ENCODE data around the gene SSC4D. TPM values are rescaled to one million over a fixed set of nuclear protein-coding genes. Genes with fewer than 3 reads are reported as not detected.

Gene SSC4D
- total RNA-seq, 1 experiment from 2014 or later = 18.1 TPM

DNA sequence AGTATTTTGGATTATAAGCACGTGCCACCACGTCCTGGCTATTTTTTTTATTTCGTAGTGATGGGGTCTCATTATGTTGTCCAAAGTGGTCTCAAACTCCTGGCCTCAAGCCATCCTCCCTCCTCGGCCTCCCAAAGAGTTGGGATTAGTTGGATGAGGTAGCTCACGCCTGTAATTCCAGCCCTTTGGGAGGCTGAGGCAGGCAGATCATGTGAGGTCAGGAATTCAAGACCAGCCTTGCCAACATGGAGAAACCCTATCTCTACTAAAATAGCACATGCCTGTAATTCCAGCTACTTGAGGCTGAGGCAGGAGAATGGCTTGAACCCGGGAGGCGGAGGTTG, 28.9 kb downstream of the SSC4D start (continued):
- TF ChIP-seq ZNF263 (CRISPR knock-in tag; IDR thresholded peaks at IDR 0.05; ENCODE audit: low read depth) = no peak

GRCh38 chr7:76377186-76377918, 32.1 kb downstream of the SSC4D start:
- ChIA-PET POLR2A (no interaction called here), CTCF (no interaction called here)
- Mint-ChIP-seq H3K27me3 (ENCODE audit: low read depth) (peaks cover 11% of the 10 kb centered on the region), H3K9me3 (no peaks in the 10 kb centered on the region), H3K27ac (no peak overlapping the region), H3K36me3 (no peaks in the 10 kb centered on the region), H3K4me1 (peaks cover 10% of the 10 kb centered on the region), H3K4me3 (no peak overlapping the region)
- TF ChIP-seq ZBTB21 (CRISPR knock-in tag; IDR thresholded peaks at IDR 0.05; ENCODE audit: borderline replicate concordance) = no peak
- TF ChIP-seq ETV6 (CRISPR knock-in tag; IDR thresholded peaks at IDR 0.05) = no peak
- no peak for TF ChIP-seq ZNF263 (CRISPR knock-in tag; IDR thresholded peaks at IDR 0.05; ENCODE audit: low read depth)
- TF ChIP-seq SMAD4 (CRISPR knock-in tag; IDR thresholded peaks at IDR 0.05) = no peak
- TF ChIP-seq, protein P1, sequence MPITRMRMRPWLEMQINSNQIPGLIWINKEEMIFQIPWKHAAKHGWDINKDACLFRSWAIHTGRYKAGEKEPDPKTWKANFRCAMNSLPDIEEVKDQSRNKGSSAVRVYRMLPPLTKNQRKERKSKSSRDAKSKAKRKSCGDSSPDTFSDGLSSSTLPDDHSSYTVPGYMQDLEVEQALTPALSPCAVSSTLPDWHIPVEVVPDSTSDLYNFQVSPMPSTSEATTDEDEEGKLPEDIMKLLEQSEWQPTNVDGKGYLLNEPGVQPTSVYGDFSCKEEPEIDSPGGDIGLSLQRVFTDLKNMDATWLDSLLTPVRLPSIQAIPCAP (CRISPR knock-in tag; IDR thresholded peaks at IDR 0.05) = no peak
- no peak for TF ChIP-seq ZNF232 (CRISPR knock-in tag; IDR thresholded peaks at IDR 0.05)
- TF ChIP-seq, protein P2, sequence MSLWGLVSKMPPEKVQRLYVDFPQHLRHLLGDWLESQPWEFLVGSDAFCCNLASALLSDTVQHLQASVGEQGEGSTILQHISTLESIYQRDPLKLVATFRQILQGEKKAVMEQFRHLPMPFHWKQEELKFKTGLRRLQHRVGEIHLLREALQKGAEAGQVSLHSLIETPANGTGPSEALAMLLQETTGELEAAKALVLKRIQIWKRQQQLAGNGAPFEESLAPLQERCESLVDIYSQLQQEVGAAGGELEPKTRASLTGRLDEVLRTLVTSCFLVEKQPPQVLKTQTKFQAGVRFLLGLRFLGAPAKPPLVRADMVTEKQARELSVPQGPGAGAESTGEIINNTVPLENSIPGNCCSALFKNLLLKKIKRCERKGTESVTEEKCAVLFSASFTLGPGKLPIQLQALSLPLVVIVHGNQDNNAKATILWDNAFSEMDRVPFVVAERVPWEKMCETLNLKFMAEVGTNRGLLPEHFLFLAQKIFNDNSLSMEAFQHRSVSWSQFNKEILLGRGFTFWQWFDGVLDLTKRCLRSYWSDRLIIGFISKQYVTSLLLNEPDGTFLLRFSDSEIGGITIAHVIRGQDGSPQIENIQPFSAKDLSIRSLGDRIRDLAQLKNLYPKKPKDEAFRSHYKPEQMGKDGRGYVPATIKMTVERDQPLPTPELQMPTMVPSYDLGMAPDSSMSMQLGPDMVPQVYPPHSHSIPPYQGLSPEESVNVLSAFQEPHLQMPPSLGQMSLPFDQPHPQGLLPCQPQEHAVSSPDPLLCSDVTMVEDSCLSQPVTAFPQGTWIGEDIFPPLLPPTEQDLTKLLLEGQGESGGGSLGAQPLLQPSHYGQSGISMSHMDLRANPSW (CRISPR knock-in tag; conservative IDR thresholded peaks at IDR 0.05; ENCODE audit: low read depth) = no peak
- TF ChIP-seq, protein P3, sequence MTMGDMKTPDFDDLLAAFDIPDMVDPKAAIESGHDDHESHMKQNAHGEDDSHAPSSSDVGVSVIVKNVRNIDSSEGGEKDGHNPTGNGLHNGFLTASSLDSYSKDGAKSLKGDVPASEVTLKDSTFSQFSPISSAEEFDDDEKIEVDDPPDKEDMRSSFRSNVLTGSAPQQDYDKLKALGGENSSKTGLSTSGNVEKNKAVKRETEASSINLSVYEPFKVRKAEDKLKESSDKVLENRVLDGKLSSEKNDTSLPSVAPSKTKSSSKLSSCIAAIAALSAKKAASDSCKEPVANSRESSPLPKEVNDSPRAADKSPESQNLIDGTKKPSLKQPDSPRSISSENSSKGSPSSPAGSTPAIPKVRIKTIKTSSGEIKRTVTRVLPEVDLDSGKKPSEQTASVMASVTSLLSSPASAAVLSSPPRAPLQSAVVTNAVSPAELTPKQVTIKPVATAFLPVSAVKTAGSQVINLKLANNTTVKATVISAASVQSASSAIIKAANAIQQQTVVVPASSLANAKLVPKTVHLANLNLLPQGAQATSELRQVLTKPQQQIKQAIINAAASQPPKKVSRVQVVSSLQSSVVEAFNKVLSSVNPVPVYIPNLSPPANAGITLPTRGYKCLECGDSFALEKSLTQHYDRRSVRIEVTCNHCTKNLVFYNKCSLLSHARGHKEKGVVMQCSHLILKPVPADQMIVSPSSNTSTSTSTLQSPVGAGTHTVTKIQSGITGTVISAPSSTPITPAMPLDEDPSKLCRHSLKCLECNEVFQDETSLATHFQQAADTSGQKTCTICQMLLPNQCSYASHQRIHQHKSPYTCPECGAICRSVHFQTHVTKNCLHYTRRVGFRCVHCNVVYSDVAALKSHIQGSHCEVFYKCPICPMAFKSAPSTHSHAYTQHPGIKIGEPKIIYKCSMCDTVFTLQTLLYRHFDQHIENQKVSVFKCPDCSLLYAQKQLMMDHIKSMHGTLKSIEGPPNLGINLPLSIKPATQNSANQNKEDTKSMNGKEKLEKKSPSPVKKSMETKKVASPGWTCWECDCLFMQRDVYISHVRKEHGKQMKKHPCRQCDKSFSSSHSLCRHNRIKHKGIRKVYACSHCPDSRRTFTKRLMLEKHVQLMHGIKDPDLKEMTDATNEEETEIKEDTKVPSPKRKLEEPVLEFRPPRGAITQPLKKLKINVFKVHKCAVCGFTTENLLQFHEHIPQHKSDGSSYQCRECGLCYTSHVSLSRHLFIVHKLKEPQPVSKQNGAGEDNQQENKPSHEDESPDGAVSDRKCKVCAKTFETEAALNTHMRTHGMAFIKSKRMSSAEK (CRISPR knock-in tag; IDR thresholded peaks at IDR 0.05; ENCODE audit: borderline replicate concordance) = no peak
- TF ChIP-seq, protein P4, sequence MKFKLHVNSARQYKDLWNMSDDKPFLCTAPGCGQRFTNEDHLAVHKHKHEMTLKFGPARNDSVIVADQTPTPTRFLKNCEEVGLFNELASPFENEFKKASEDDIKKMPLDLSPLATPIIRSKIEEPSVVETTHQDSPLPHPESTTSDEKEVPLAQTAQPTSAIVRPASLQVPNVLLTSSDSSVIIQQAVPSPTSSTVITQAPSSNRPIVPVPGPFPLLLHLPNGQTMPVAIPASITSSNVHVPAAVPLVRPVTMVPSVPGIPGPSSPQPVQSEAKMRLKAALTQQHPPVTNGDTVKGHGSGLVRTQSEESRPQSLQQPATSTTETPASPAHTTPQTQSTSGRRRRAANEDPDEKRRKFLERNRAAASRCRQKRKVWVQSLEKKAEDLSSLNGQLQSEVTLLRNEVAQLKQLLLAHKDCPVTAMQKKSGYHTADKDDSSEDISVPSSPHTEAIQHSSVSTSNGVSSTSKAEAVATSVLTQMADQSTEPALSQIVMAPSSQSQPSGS (CRISPR knock-in tag; IDR thresholded peaks at IDR 0.05; ENCODE audit: borderline replicate concordance, low read depth) = no peak
- no peak for DNase-seq (ENCODE audit: low spot score)
- ATAC-seq = no peak

DNA sequence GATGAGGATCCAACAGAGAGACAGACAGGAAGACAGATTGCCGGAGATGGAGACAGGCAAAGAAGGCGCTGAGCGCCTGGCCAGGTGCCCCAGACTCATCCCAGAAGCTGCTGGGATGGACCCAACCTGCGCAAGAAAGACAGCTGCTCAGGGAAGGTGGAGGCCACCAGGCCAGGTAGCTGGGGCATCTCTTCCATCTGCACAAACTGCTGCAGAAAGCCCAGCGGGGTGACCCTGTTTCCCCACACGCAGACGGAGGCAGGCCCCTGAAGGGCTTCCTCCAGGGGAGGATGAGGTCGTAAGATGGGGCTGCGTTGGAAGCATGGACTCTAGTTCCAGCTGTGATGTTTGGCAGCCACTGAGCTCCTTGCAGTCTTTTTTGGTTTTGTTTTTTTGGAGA, 34.2 kb downstream of the SSC4D start:
- ATAC-seq = no peak
- TF ChIP-seq, protein P4 (CRISPR knock-in tag; IDR thresholded peaks at IDR 0.05; ENCODE audit: borderline replicate concordance, low read depth) = no peak
- TF ChIP-seq, protein P5, sequence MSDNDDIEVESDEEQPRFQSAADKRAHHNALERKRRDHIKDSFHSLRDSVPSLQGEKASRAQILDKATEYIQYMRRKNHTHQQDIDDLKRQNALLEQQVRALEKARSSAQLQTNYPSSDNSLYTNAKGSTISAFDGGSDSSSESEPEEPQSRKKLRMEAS (CRISPR knock-in tag; IDR thresholded peaks at IDR 0.05) = no peak
- TF ChIP-seq PRRX2 (CRISPR knock-in tag; IDR thresholded peaks at IDR 0.05) (no peak), GABPB1 (CRISPR knock-in tag; IDR thresholded peaks at IDR 0.05) (no peak), ESRRA (CRISPR knock-in tag; IDR thresholded peaks at IDR 0.05; ENCODE audit: borderline replicate concordance) (no peak)
- Mint-ChIP-seq H3K27me3 (ENCODE audit: low read depth) (peaks cover 11% of the 10 kb centered on the region), H3K9me3 (no peaks in the 10 kb centered on the region), H3K4me3 (no peak overlapping the region), H3K4me1 (peaks cover 7% of the 10 kb centered on the region), H3K36me3 (no peaks in the 10 kb centered on the region), H3K27ac (no peak overlapping the region)
- no peak for DNase-seq (ENCODE audit: low spot score)
- ChIA-PET CTCF (interaction anchor here (1.1 kb wide), 1 partner anchor 16 kb away, joined by 4 read pairs; the partner anchor contains the start of gene YWHAG), POLR2A (no interaction called here)

All from WTC11 (cell line).